A673 (cell line): ENCODE data around the gene HOXA4. TPM values are rescaled to one million over a fixed set of nuclear protein-coding genes. Genes with fewer than 3 reads are reported as not detected.

ENCODE experiments used
- BruUV-seq: library from RNA; stranded (reverse); fragments of 400-500 nt; replicated peaks from 2 replicates; lab custom pipeline; 2021; lab: Mats Ljungman, UMichigan
- CTCF ChIA-PET: fragments of 300-600 bp; sonication (Branson Sonifier 250); formaldehyde crosslinking; loops from one replicate; lab custom pipeline; 2022; ENCODE audit warnings: antibody characterized with exemption; lab: Charles Lee
- POLR2A ChIA-PET: fragments of 300-600 bp; sonication (Branson Sonifier 250); formaldehyde crosslinking; loops from one replicate; lab custom pipeline; 2022; ENCODE audit warnings: antibody characterized with exemption; ENCODE audit not compliant: low non-redundant PET; lab: Charles Lee
- DNase-seq: peaks from one replicate; pipeline ENCODE4 v3.0.0-alpha.2; 2015; ENCODE audit warnings: low spot score
- H3K27ac ChIP-seq: fragments of 200-600 bp; sonication (generic); 2 replicates; pipeline ENCODE4 v1.5.1; 2016; ENCODE audit warnings: mixed run types, low read depth, mild to moderate bottlenecking, mixed read lengths, antibody characterized with exemption, low read length; ENCODE audit not compliant: poor library complexity, severe bottlenecking
- H3K27me3 ChIP-seq: fragments of 200-600 bp; sonication (generic); replicated peaks from 2 replicates; pipeline ENCODE4 v1.6.1; 2017; ENCODE audit warnings: mixed run types, low read depth, mild to moderate bottlenecking, mixed read lengths, antibody characterized with exemption, low read length; ENCODE audit not compliant: insufficient read depth, poor library complexity
- H3K36me3 ChIP-seq: fragments of 200-600 bp; sonication (generic); 2 replicates; pipeline ENCODE4 v1.6.1; 2016; ENCODE audit warnings: mixed run types, mild to moderate bottlenecking, mixed read lengths, antibody characterized with exemption, low read length; ENCODE audit not compliant: insufficient read depth, poor library complexity, severe bottlenecking
- H3K4me1 ChIP-seq: fragments of 200-600 bp; sonication (generic); 2 replicates; pipeline ENCODE4 v1.6.1; 2017; ENCODE audit warnings: mixed run types, mild to moderate bottlenecking, mixed read lengths, antibody characterized with exemption, low read length; ENCODE audit not compliant: insufficient read depth, poor library complexity, severe bottlenecking
- H3K4me3 ChIP-seq: fragments of 200-600 bp; sonication (generic); 2 replicates; pipeline ENCODE4 v1.5.1; 2016; ENCODE audit warnings: low read depth, mixed run types, mild to moderate bottlenecking, mixed read lengths, low read length; ENCODE audit not compliant: poor library complexity, severe bottlenecking
- H3K9me3 ChIP-seq: fragments of 200-600 bp; sonication (generic); 2 replicates; pipeline ENCODE4 v1.6.1; 2016; ENCODE audit warnings: mixed run types, low read depth, mild to moderate bottlenecking, mixed read lengths, antibody characterized with exemption, low read length; ENCODE audit not compliant: poor library complexity, severe bottlenecking
- EZH2 ChIP-seq: fragments of 200-600 bp; sonication (generic); IDR thresholded peaks from 2 replicates; pipeline ENCODE4 v1.6.1; 2017; ENCODE audit warnings: borderline replicate concordance, low read depth, mild to moderate bottlenecking, mixed read lengths, antibody characterized with exemption, low read length; ENCODE audit not compliant: poor library complexity, severe bottlenecking
- intact Hi-C: fragments of 100-400 bp; cut with micrococcal nuclease; formaldehyde crosslinking; loops from one replicate; pipeline ENCODE4 v1.10.0; 2022; ENCODE audit not compliant: unreplicated experiment
- total RNA-seq: library from RNA; stranded (reverse); gene quantifications from 2 replicates; pipeline ENCODE4 v1.2.3, GENCODE V29; 2021
- TF ChIP-seq, protein P1 (sequence below): fragments of 300-800, 200-600 bp; sonication (generic); conservative IDR thresholded peaks from 2 replicates; pipeline ENCODE4 v1.5.1; 2017; ENCODE audit warnings: low read depth, mild to moderate bottlenecking, antibody characterized with exemption, low read length, moderate library complexity, mixed read lengths

The HOXA4 gene
- total RNA-seq, 1 experiment from 2014 or later, result not detected

DNA sequence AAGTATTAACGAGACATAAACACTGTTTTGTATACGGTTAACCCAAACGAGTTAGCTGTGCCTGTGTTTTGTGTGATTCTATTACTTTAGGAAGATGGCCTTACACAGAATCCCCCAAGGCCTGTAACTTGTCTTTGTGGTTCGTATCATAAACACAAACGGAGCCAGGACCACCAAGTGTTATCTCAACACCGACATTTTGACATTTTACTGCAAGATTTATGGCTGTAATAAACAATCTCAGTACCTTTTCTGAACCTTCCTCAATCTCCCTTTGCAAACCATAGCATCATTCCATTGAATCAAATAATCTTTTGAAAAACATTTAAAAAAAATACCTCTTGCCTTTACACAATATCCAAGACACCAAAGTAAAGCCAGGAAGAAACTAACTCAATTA lies 2.4 kb upstream of the HOXA4 start:
- Histone ChIP-seq H3K9me3 (no peaks in the 10 kb centered on the region), H3K27ac (no peak overlapping the region), H3K36me3 (no peaks in the 10 kb centered on the region), H3K4me3 (no peak overlapping the region), H3K4me1 (no peaks in the 10 kb centered on the region), H3K27me3 (peaks cover 100% of the 10 kb centered on the region)
- no TSS peak for BruUV-seq
- TF ChIP-seq, protein P1, sequence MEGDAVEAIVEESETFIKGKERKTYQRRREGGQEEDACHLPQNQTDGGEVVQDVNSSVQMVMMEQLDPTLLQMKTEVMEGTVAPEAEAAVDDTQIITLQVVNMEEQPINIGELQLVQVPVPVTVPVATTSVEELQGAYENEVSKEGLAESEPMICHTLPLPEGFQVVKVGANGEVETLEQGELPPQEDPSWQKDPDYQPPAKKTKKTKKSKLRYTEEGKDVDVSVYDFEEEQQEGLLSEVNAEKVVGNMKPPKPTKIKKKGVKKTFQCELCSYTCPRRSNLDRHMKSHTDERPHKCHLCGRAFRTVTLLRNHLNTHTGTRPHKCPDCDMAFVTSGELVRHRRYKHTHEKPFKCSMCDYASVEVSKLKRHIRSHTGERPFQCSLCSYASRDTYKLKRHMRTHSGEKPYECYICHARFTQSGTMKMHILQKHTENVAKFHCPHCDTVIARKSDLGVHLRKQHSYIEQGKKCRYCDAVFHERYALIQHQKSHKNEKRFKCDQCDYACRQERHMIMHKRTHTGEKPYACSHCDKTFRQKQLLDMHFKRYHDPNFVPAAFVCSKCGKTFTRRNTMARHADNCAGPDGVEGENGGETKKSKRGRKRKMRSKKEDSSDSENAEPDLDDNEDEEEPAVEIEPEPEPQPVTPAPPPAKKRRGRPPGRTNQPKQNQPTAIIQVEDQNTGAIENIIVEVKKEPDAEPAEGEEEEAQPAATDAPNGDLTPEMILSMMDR, result no peak
- TF ChIP-seq EZH2, result no peak
- intact Hi-C loops, result no loop called here
- CTCF ChIA-PET, result no interaction called here
- POLR2A ChIA-PET, result no interaction called here
- DNase-seq, result no peak

DNA sequence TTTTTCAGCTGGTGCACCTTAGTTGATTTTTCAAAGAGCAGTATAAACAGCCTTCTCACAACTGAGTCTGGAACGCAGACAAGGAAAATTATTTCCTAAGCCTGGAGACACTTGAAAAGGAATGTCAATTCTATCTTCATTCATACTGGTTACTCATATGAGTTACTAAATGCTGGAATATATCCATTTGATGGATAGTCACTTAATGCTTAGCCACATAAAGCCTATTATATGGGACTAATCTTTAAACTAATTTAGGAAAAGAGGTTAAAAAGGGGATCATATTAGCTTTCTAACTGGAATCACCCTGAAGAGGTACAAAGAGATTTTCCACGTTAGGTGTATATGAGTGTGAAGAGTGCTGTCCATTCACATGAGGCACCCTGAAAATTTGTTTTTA lies 1.7 kb upstream of the HOXA4 start:
- BruUV-seq, result no TSS peak
- intact Hi-C loops, result no loop called here
- Histone ChIP-seq H3K4me3 (no peak overlapping the region), H3K4me1 (no peaks in the 10 kb centered on the region), H3K27me3 (peaks cover 100% of the 10 kb centered on the region), H3K36me3 (no peaks in the 10 kb centered on the region), H3K9me3 (no peaks in the 10 kb centered on the region), H3K27ac (no peak overlapping the region)
- no peak for TF ChIP-seq EZH2
- TF ChIP-seq, protein P1, result no peak
- POLR2A ChIA-PET, result no interaction called here
- DNase-seq, result no peak
- CTCF ChIA-PET, result no interaction called here

DNA sequence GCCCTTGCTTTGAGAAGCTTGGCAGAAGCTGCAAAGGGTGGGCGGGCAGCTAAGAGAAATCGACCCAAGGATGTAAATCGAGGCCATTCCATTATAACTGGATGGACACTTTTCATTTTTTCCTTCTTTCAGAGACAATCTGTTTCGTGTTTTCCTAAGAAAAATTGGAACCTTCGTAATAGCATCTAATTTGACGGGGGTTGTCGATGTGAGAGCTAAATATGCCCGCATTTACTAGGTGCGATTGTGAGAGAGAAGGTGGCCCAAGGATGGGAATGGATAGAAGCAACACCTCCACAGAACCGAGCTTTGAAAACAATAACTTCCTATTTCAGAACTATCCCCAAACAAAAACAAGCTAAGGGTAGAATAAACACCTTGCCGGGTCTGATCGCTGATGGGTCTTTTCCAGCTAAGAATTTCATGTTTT lies 848 bp upstream of the HOXA4 start:
- ChIA-PET POLR2A (no interaction called here), CTCF (no interaction called here)
- no peak for DNase-seq
- no peaks in the 10 kb centered on the region for H3K9me3 ChIP-seq
- peaks cover 100% of the 10 kb centered on the region for H3K27me3 ChIP-seq
- BruUV-seq, result no TSS peak
- H3K4me1 ChIP-seq, result no peaks in the 10 kb centered on the region
- intact Hi-C loops, result no loop called here
- no peaks in the 10 kb centered on the region for H3K36me3 ChIP-seq
- peak overlapping the region; percentile 38 for H3K4me3 ChIP-seq
- TF ChIP-seq EZH2, result no peak
- TF ChIP-seq, protein P1, result no peak
- H3K27ac ChIP-seq, result no peak overlapping the region
